GM10248 (cell line): ENCODE results near the gene CISD3.

Experiments
- CTCF ChIA-PET: fragments of 300-600 bp; sonication (Branson Sonifier 250); formaldehyde crosslinking; extraction: SDS; loops from one replicate; lab custom pipeline; 2021; ENCODE audit warnings: antibody characterized with exemption; lab: Yijun Ruan, JAX
- POLR2A ChIA-PET: fragments of 350-650 bp; sonication (Branson Sonifier 250); formaldehyde crosslinking; extraction: SDS; loops from one replicate; lab custom pipeline; 2020; ENCODE audit warnings: antibody characterized with exemption; lab: Yijun Ruan, JAX
- DNase-seq: peaks from one replicate; pipeline ENCODE4 v3.0.0; 2012; ENCODE audit errors: extremely low spot score
- CTCF ChIP-seq: IDR thresholded peaks from 2 replicates; pipeline ENCODE4 v1.5.1; 2012; ENCODE audit warnings: mild to moderate bottlenecking, low read depth; ENCODE audit errors: extremely low read depth, missing control alignments, control extremely low read depth

CISD3 gene

GRCh38 chr17:38749223-38750043 lies 19.3 kb downstream of the CISD3 start:
- ChIA-PET POLR2A (no interaction called here), CTCF (interaction anchor here (0.7 kb wide), 1 partner anchor 15 kb away, joined by 4 read pairs; no protein-coding TSS in a partner anchor)
- DNase-seq = no peak
- no peak for TF ChIP-seq CTCF

- CTCF ChIA-PET = interaction anchor here (0.7 to 1.4 kb wide), 2 partner anchors 15 to 22 kb away, joined by 3 to 4 read pairs; no protein-coding TSS in a partner anchor
- TF ChIP-seq CTCF = no peak
- POLR2A ChIA-PET = no interaction called here
- DNase-seq = no peak
Measured at GRCh38 chr17:38750044-38750311, 19.8 kb downstream of the CISD3 start.

GRCh38 chr17:38750312-38751121 lies 20.4 kb downstream of the CISD3 start:
- ChIA-PET CTCF (interaction anchor here (1.4 to 2.4 kb wide), 2 partner anchors 15 to 22 kb away, joined by 3 to 18 read pairs; no protein-coding TSS in a partner anchor), POLR2A (no interaction called here)
- no peak for DNase-seq

GRCh38 chr17:38751144-38751807 lies 21.1 kb downstream of the CISD3 start:
- DNase-seq = no peak
- ChIA-PET CTCF (interaction anchor here (0.9 to 2.4 kb wide), 3 partner anchors 16 to 75 kb away, joined by 3 to 18 read pairs (median 3); no protein-coding TSS in a partner anchor), POLR2A (interaction anchor here (0.7 to 1.2 kb wide), 2 partner anchors 103 to 112 kb away, joined by 5 to 6 read pairs; partner anchors contain the start of gene RPL23)
- TF ChIP-seq CTCF = no peak

More at GRCh38 chr17:38750312-38751121, 20.4 kb downstream of the CISD3 start:
- TF ChIP-seq CTCF = no peak

GRCh38 chr17:38751808-38752307 lies 21.7 kb downstream of the CISD3 start:
- CTCF ChIA-PET = interaction anchor here (0.7 to 2.4 kb wide), 5 partner anchors 10 to 80 kb away, joined by 3 to 18 read pairs (median 3); no protein-coding TSS in a partner anchor
- TF ChIP-seq CTCF = no peak
- POLR2A ChIA-PET = interaction anchor here (0.6 to 1.2 kb wide), 6 partner anchors 8 to 768 kb away, joined by 3 to 6 read pairs (median 4); partner anchors contain the start of genes LASP1 and RPL23

More at GRCh38 chr17:38751808-38752307, 21.7 kb downstream of the CISD3 start:
- DNase-seq = peak; percentile 67
